ENCODE results near the gene RERE.

GRCh38 chr1:8523666-8524206 lies 293.7 kb downstream of the RERE start:
- TF ChIP-seq FOXP1 (CRISPR knock-in tag; IDR thresholded peaks at IDR 0.05; ENCODE audit: borderline replicate concordance), result no peak
- TF ChIP-seq, protein P1, sequence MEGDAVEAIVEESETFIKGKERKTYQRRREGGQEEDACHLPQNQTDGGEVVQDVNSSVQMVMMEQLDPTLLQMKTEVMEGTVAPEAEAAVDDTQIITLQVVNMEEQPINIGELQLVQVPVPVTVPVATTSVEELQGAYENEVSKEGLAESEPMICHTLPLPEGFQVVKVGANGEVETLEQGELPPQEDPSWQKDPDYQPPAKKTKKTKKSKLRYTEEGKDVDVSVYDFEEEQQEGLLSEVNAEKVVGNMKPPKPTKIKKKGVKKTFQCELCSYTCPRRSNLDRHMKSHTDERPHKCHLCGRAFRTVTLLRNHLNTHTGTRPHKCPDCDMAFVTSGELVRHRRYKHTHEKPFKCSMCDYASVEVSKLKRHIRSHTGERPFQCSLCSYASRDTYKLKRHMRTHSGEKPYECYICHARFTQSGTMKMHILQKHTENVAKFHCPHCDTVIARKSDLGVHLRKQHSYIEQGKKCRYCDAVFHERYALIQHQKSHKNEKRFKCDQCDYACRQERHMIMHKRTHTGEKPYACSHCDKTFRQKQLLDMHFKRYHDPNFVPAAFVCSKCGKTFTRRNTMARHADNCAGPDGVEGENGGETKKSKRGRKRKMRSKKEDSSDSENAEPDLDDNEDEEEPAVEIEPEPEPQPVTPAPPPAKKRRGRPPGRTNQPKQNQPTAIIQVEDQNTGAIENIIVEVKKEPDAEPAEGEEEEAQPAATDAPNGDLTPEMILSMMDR (IDR thresholded peaks at IDR 0.05), result no peak
- TF ChIP-seq, protein P2, sequence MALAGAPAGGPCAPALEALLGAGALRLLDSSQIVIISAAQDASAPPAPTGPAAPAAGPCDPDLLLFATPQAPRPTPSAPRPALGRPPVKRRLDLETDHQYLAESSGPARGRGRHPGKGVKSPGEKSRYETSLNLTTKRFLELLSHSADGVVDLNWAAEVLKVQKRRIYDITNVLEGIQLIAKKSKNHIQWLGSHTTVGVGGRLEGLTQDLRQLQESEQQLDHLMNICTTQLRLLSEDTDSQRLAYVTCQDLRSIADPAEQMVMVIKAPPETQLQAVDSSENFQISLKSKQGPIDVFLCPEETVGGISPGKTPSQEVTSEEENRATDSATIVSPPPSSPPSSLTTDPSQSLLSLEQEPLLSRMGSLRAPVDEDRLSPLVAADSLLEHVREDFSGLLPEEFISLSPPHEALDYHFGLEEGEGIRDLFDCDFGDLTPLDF (CRISPR knock-in tag; IDR thresholded peaks at IDR 0.05), result no peak

Data from WTC11 (cell line).